ENCODE measurements around the gene RYR1. TPM values are rescaled to one million over a fixed set of nuclear protein-coding genes. Genes with fewer than 3 reads are reported as not detected.

RYR1 gene
- total and polyA plus RNA-seq, 2 of the 13 experiments (the other 11 are each of a cell fraction or from before 2014, with no cell fraction given): 0.03 TPM; not detected in 1

- TF ChIP-seq IRF1 (CRISPR knock-in tag; IDR thresholded peaks at IDR 0.05; ENCODE audit: low read depth): no peak
- no peak for TF ChIP-seq ZSCAN21 (CRISPR knock-in tag; IDR thresholded peaks at IDR 0.05; ENCODE audit: borderline replicate concordance)
- TF ChIP-seq GMEB1 (CRISPR knock-in tag; IDR thresholded peaks at IDR 0.05; ENCODE audit: borderline replicate concordance): no peak
- TF ChIP-seq HDAC6 (IDR thresholded peaks at IDR 0.05; ENCODE audit: low read depth, low read length): no peak
- no peak for TF ChIP-seq MEF2D (CRISPR knock-in tag; IDR thresholded peaks at IDR 0.05)
- no peak for TF ChIP-seq ZNF503 (CRISPR knock-in tag; IDR thresholded peaks at IDR 0.05)
- TF ChIP-seq ZBTB25 (CRISPR knock-in tag; IDR thresholded peaks at IDR 0.05): no peak
- TF ChIP-seq ZFP36L2 (CRISPR knock-in tag; IDR thresholded peaks at IDR 0.05): no peak
- TF ChIP-seq PCBP1 (IDR thresholded peaks at IDR 0.05; ENCODE audit: borderline replicate concordance, low read depth, low read length): no peak
- no peak for TF ChIP-seq ZGPAT (CRISPR knock-in tag; IDR thresholded peaks at IDR 0.05)
- TF ChIP-seq MXD3 (CRISPR knock-in tag; IDR thresholded peaks at IDR 0.05): no peak
- TF ChIP-seq ZNF530 (CRISPR knock-in tag; IDR thresholded peaks at IDR 0.05; ENCODE audit: low read depth): no peak
- no peak for TF ChIP-seq ZNF256 (CRISPR knock-in tag; conservative IDR thresholded peaks at IDR 0.05)
- TF ChIP-seq SIX4 (CRISPR knock-in tag; IDR thresholded peaks at IDR 0.05): no peak
- no peak for TF ChIP-seq ZNF382 (CRISPR knock-in tag; IDR thresholded peaks at IDR 0.05; ENCODE audit: borderline replicate concordance)
- TF ChIP-seq FOXA1 (IDR thresholded peaks at IDR 0.05): no peak
- TF ChIP-seq FOXA1 (CRISPR knock-in tag; IDR thresholded peaks at IDR 0.05): no peak
These were observed 110.5 kb downstream of the RYR1 start (continued) for GRCh38 chr19:38543807-38544568.
